Activated naive CD4-positive, alpha-beta T cell (primary cell): ENCODE measurements around the gene PPM1L.

Experiments used
- DNase-seq, 4 experiments: peaks; one replicate each; lab custom pipeline; 2025; lab: John Stamatoyannopoulos, UW

PPM1L gene

GRCh38 chr3:160852856-160853255 lies 96.8 kb downstream of the PPM1L start:
- DNase-seq = no peak

DNA sequence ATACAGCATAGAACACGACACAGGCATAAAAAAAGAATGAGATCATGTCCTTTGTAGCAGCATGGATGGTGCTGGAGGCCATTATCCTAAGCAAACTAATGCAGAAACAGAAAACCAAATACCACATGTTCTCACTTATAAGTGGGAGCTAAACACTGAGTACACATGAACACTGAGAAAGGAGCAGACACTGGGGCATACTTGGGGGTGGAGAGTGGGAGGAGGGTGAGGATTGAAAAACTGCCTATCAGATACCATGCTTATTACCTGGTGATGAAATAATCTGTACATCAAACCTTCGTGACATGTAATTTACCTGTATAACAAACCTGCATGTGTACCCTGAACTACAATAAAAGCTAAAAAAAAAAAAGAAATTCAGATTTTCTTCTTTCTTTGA lies 100.4 kb downstream of the PPM1L start:
- no peak for DNase-seq

DNA sequence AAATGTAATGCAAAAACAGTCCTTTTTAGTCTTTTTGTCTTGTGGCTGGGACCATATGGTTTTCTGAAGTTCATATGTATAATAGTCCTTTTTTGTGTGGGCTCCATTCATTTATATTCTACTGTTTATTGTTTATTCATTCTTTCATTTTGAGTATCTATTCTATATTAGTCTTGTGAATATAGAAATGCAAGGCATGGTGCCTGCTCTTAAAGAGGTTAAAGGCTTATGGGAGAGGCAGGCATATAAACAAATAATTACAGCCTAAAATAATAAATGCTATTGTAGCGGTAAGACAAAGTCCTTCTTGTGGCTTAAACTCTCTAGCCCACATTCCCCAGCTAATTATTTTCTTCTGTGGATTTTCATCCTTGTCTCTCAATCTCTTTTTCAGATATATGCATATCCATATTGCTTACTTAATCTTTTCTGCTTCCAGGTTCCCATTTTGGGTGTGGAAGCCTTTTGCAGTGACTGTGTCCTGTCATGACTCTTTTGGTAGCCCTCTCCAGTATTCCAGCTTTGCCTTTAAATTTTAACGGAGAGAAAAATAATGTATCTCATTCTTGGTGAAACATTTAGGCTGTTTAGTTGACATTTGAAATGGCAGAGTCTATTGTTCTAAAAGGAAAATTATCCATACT lies 101.6 kb downstream of the PPM1L start:
- DNase-seq = no peak

DNA sequence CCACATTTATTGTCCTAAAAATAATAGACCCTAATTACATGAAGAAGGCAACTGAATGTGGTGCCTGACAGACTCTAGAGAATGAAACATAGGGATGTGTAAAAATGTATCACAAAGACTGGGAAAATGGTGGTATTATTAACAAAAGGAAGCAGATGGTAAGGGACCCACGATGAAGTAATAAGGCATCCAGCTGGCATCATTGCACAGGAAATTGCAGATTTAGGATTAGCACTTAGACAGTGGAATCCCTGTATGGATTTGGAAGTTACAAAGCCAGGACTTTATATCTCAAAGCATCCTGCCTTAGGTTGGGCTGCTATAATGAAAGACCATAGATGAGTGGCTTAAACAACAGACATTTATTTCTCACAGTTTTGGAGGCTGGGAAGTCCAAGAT lies 104.3 kb downstream of the PPM1L start:
- no peak for DNase-seq

DNA sequence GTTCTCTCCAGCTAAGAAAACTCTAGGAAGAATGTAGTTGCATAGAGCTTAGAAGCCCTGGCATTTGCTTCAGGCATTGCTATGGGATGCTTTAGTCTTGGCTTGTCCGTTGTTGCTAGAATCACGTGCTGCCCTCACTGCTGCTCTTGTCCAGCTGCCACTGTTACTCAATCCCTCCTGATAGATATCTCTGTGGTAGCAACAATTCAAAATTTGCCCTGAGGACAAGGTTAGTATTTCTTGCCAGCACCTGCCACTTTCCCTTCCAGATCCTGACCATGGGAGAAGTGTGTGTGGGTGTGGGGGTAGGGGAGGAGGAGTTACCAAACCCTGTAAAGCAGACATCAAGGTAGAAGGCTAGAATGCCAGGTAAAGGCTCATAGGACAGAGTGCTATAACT lies 113.8 kb downstream of the PPM1L start:
- no peak for DNase-seq

DNA sequence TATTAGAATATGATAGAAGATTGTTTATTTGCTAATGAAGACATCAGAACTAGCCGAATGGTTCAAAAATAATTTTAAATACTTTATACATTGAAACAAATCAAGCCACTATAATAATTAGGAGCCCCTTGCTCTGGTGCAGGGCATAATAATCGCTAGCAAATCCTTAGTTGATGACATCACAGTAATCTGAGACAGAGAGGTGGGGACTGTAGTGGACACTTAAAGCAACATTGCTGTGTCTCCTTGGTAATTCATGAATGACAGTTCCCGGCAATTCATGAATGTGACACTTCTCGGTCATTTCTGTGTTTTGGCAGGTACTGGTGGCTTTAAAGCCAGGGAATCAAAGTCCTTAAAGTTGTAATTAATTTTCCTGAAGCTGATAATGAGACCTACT lies 114.3 kb downstream of the PPM1L start:
- DNase-seq = no peak

DNA sequence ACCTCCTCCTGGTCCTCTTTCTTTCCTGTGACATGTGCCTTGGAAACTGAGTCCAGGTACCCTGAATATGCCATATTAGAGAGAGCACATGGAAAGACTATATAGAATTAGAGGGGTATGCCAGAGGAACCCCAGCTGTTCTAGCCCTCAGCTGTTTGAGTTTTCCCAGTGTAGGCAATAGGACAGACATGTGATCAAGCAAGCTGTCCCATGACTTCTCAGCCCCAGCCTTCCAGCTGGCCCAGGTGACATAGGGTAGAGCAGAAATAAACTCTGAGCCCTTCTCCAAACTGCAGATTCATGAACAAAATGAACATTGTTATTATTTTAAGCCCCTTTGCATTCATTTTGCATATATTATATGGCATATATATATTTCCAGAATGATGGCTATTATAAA lies 118.7 kb downstream of the PPM1L start:
- DNase-seq = no peak

DNA sequence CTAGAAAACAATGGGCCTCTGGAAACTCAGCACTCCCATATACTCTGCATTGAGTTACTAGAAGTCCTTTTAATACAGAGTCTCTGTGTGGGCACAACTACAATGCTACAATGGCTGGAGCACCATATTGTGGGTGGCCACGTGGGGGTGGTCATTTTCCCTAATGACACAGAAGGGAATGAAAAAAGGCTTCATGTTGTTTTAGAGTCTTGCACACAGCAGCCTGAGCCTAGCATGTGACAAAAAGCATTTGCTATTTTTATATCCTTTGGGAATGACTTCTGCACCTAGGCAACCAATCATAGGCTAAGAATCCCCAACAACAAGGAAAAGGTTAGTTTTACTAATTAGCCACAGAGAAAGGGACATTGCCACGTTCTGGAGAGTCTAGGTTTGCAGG lies 120.6 kb downstream of the PPM1L start:
- no peak for DNase-seq

DNA sequence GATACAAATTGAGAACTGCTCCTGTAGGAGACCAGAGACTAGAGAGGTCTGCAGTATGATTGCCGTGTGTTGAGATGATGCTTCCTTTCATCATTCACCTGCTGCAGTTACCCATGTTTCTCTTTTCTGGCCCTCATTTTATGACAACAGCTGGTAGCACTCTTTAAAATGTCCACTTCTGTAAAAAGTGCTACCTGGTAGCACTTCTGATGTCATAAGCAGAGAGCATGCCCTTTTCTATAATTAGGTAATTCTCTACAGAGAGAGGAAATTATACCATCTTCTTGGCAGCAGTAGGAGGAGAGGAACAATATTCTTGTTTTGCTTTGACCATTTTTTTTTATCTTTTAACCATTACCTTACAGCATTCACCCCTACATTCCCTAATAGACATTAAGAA lies 123.8 kb downstream of the PPM1L start:
- DNase-seq = no peak

DNA sequence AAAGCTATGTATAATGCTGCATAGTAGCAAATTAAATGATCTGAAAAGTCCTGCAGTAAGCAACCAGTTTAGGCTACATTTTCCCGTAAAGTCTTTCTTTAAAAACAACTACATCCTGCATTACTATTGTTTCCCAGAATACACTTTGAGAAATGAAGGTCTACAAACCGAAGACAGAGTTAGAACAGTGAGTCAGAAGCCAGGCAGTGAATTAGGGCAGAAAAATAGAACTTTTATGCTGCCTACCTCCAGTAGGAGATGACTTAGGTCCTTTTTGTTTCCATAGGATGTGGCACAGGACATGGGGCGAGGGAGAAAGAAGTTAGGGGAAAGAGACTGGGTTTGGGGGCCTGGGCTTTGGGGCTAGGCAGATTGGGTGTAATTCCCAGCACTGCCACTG lies 127.3 kb downstream of the PPM1L start:
- DNase-seq = no peak

GRCh38 chr3:160885791-160886286 lies 129.8 kb downstream of the PPM1L start:
- DNase-seq = no peak

GRCh38 chr3:160886421-160886820 lies 130.4 kb downstream of the PPM1L start:
- DNase-seq = no peak

DNA sequence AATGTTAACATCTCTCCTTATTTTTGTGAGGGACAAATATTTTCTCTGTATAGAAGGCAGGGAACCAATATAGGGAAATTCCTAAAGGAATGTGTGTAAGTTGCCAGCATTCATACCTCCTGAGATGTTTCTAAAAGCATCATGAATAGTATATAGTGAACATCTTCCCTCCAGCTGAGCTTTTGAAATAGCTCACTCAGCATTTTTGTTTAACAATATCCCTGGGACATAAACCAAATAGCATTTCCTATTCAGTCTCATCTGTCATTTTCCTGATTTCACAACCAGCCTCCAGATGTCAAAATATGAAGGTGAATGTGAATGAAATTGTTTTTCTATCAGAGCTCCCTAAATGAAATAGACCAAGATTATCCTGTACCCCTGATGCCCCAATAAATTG lies 137.2 kb downstream of the PPM1L start:
- no peak for DNase-seq

- DNase-seq = no peak
These were observed 148.7 kb downstream of the PPM1L start for GRCh38 chr3:160904691-160905090.

DNA sequence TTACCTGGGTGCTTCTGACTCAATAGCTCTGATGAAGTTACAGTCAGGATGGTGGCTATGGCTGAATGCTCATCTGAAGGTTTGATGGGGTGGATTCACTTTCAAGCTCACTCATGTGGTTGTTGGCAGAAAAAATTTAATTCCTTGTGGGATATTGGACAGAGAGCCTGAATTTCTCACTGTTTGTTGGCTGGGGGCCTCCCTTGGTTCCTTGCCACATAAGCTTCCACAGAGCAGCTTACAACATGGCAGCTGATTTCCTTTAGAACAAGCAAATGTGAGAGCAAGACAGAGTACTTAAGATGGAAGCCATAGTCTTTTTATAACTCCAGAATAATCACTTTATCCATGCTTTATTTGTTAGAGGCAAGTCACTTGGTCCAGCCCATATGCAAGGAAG lies 150.6 kb downstream of the PPM1L start:
- no peak for DNase-seq

- DNase-seq = no peak
These were observed 153.9 kb downstream of the PPM1L start for GRCh38 chr3:160909917-160910316.

DNA sequence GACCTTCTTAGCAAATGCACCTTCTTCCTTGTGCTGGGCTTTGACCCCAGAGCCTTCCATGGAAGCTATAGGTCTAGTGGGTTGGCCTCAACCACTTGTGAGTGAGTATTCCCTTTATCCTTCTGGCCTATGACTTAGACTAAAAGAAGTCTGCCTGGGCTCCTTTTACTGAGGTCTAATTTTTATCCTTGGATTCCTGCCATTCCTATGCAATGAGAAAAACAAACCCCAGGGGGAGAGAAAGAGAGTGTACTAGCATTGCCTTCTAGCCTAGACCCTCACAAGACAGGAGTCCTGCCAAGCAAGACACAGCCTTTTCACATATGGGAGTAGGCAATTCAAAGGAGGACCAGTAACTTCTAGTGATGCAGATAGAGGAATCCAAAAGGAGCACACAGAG lies 155.4 kb downstream of the PPM1L start:
- no peak for DNase-seq

- no peak for DNase-seq
These were observed 160.4 kb downstream of the PPM1L start for GRCh38 chr3:160916472-160916871.

- DNase-seq = no peak
These were observed 163.9 kb downstream of the PPM1L start for GRCh38 chr3:160919942-160920341.

DNA sequence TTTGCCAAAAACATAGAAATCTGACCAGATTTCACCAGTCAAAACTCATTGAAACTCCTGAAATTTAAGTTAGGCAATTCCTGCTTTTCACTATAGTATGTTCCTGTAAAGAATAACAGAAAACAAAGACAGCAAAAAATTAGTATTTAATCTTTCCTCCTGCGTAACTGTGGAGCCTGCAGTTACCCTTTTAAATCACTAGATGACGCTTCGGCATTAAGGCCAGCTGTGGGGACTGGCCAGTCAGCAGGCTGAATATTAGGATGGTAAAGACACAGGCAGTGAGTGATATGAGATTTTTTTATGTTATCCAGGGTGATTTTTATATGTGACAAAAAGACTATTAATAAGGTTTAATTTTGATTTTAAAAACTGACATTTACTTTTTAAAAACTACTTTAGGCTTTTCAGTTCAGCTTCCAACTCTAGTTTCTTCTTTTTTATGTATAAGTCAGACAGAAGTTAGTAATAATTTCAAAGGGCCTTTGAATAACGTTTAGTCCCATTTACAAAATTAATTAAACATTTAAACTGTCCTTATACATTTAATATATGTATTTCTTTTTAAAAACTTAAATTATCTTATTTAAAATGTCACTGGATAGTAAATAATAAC lies 165.1 kb downstream of the PPM1L start:
- DNase-seq = no peak

DNA sequence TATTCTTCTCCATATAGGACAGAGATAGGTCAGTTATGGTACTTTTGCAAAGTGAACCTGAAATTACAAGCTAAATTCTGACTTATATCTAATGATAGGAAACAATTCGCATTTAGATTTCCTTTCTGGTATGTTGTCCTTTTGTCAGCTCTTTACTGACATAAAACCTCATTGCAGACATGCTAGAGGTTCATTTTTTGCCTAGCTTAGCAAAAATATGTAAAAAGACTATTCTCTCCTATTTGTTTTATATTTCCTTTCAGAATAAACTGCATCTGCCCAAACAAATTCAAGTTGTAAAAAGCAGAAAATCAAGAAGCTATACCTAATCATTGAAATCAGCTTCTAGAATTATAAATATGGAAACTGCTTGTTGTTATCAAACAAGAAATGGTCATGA lies 168.7 kb downstream of the PPM1L start:
- no peak for DNase-seq

GRCh38 chr3:160927620-160928019 lies 171.6 kb downstream of the PPM1L start:
- no peak for DNase-seq

GRCh38 chr3:160928183-160928726 lies 172.2 kb downstream of the PPM1L start:
- DNase-seq = no peak

DNA sequence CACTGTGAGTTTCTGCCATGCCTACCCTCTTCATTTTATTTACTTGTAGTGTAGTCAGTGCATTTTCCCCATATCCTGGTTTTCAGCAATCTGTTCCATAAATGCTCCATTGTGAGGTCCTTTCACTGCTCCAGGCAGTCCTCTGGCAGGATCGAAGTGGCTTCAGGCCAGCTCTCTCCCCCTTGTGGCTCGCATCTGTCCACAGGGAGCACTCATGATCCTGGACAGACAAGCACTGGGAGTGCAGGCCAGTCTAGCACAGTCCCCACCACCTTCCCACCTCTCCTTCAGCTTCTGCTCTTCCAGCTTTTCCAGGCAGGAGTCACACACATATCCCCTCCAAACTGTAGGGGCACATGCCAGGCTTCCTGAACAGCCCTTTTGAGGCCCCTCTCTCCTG lies 173.6 kb downstream of the PPM1L start:
- no peak for DNase-seq
